Gastrocnemius medialis (tissue), 4 donors: ENCODE results near the gene SSTR3.

ENCODE experiments used
- CTCF ChIP-seq, 5 experiments: fragments of 450-650 bp in 3 of 5; fragments of 200-600 bp in 2 of 5; sonication (generic) in 2 of 5; IDR thresholded peaks in 4 of 5; conservative IDR thresholded peaks in 1 of 5; 1 replicate in 4 of 5; 2 replicates in 1 of 5; pipeline ENCODE4 v1.5.1; 2016 to 2019; ENCODE audit warnings: antibody characterized with exemption in 5 of 5, mild to moderate bottlenecking in 3 of 5, moderate library complexity in 3 of 5
- POLR2A ChIP-seq, 2 donors: fragments of 450-650 bp; IDR thresholded peaks; one replicate each; pipeline ENCODE4 v1.6.1; 2017; ENCODE audit warnings: antibody characterized with exemption in 2 of 2, mild to moderate bottlenecking in 2 of 2, moderate library complexity in 2 of 2

- TF ChIP-seq CTCF (IDR thresholded peaks at IDR 0.05 in 4 of 5, conservative IDR thresholded peaks at IDR 0.05 in 1 of 5) (no peak), POLR2A (IDR thresholded peaks at IDR 0.05) (no peak)
Observed at GRCh38 chr22:37167176-37167980, 44.9 kb downstream of the SSTR3 start.
